NB4 (cell line): ENCODE measurements around the gene SYNCRIP.

Source experiments
- DNase-seq: peaks from one replicate; pipeline ENCODE4 v3.0.0; 2010; ENCODE audit warnings: low read depth
- H3K4me3 ChIP-seq: one replicate; pipeline ENCODE4 v1.5.1; 2011; ENCODE audit warnings: mild to moderate bottlenecking, low read depth, low read length, moderate library complexity
- CTCF ChIP-seq: IDR thresholded peaks from one replicate; pipeline ENCODE4 v1.5.1; 2012; ENCODE audit warnings: low read depth, low read length
- MAX ChIP-seq: IDR thresholded peaks from 2 replicates; pipeline ENCODE4 v1.6.1; 2011; ENCODE audit warnings: low read depth, low read length
- MYC ChIP-seq: IDR thresholded peaks from 2 replicates; pipeline ENCODE4 v1.6.1; 2011; ENCODE audit warnings: low read depth, low read length
- POLR2A ChIP-seq: IDR thresholded peaks from 2 replicates; pipeline ENCODE4 v1.6.1; 2011; ENCODE audit warnings: mild to moderate bottlenecking; ENCODE audit not compliant: insufficient read length; ENCODE audit errors: extremely low read depth

SYNCRIP gene

GRCh38 chr6:85642774-85643536, at the start of gene SYNCRIP:
TSS of gene SYNCRIP (minus strand) at chr6:85642886. CDS start at chr6:85641439, 1,447 bp downstream.
- no peak for TF ChIP-seq CTCF
- peak; percentile 70 for TF ChIP-seq MYC
- peak; percentile 76 for TF ChIP-seq POLR2A
- peak; percentile 60; the same call in 1 of the 2 replicates for TF ChIP-seq MAX
- peak; percentile 99 for DNase-seq
- peak within 1 kb of the TSS; percentile 99 for H3K4me3 ChIP-seq

- no peak for TF ChIP-seq POLR2A
- TF ChIP-seq CTCF = no peak
- TF ChIP-seq MYC = no peak
- TF ChIP-seq MAX = no peak
- no peak overlapping the region for H3K4me3 ChIP-seq
- no peak for DNase-seq
Measured at GRCh38 chr6:85691478-85691877, 48.8 kb upstream of the SYNCRIP start.

GRCh38 chr6:85690071-85690470, 47.4 kb upstream of the SYNCRIP start:
- no peak for DNase-seq
- TF ChIP-seq POLR2A (no peak), MYC (no peak), CTCF (no peak), MAX (no peak)
- H3K4me3 ChIP-seq = no peak overlapping the region

GRCh38 chr6:85685713-85686112, 43.0 kb upstream of the SYNCRIP start:
- no peak for TF ChIP-seq MYC
- TF ChIP-seq CTCF = no peak
- no peak for TF ChIP-seq MAX
- TF ChIP-seq POLR2A = no peak
- DNase-seq = no peak
- H3K4me3 ChIP-seq = no peak overlapping the region

GRCh38 chr6:85684809-85685171, 42.1 kb upstream of the SYNCRIP start:
- no peak for DNase-seq
- no peak overlapping the region for H3K4me3 ChIP-seq
- TF ChIP-seq MAX (no peak), POLR2A (no peak), CTCF (no peak), MYC (no peak)
